Measurements from ENCODE around the gene TFDP1.

Gene TFDP1

GRCh38 chr13:113654591-113655345, 70.2 kb downstream of the TFDP1 start:
- DNase-seq (ENCODE audit: low spot score): no peak
- TF ChIP-seq, protein P1, sequence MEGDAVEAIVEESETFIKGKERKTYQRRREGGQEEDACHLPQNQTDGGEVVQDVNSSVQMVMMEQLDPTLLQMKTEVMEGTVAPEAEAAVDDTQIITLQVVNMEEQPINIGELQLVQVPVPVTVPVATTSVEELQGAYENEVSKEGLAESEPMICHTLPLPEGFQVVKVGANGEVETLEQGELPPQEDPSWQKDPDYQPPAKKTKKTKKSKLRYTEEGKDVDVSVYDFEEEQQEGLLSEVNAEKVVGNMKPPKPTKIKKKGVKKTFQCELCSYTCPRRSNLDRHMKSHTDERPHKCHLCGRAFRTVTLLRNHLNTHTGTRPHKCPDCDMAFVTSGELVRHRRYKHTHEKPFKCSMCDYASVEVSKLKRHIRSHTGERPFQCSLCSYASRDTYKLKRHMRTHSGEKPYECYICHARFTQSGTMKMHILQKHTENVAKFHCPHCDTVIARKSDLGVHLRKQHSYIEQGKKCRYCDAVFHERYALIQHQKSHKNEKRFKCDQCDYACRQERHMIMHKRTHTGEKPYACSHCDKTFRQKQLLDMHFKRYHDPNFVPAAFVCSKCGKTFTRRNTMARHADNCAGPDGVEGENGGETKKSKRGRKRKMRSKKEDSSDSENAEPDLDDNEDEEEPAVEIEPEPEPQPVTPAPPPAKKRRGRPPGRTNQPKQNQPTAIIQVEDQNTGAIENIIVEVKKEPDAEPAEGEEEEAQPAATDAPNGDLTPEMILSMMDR (IDR thresholded peaks at IDR 0.05; ENCODE audit: extremely low read depth, missing control alignments): no peak

GRCh38 chr13:113655346-113656002, 70.9 kb downstream of the TFDP1 start:
- no peak for DNase-seq (ENCODE audit: low spot score)
- TF ChIP-seq, protein P1 (IDR thresholded peaks at IDR 0.05; ENCODE audit: extremely low read depth, missing control alignments): no peak

- TF ChIP-seq, protein P1 (IDR thresholded peaks at IDR 0.05; ENCODE audit: extremely low read depth, missing control alignments): no peak
- no peak for DNase-seq (ENCODE audit: low spot score)
Observed at GRCh38 chr13:113656003-113656588, 71.5 kb downstream of the TFDP1 start.

- TF ChIP-seq, protein P1 (IDR thresholded peaks at IDR 0.05; ENCODE audit: extremely low read depth, missing control alignments): no peak
- DNase-seq (ENCODE audit: low spot score): no peak
Observed at GRCh38 chr13:113656831-113657671, 72.5 kb downstream of the TFDP1 start.

DNA sequence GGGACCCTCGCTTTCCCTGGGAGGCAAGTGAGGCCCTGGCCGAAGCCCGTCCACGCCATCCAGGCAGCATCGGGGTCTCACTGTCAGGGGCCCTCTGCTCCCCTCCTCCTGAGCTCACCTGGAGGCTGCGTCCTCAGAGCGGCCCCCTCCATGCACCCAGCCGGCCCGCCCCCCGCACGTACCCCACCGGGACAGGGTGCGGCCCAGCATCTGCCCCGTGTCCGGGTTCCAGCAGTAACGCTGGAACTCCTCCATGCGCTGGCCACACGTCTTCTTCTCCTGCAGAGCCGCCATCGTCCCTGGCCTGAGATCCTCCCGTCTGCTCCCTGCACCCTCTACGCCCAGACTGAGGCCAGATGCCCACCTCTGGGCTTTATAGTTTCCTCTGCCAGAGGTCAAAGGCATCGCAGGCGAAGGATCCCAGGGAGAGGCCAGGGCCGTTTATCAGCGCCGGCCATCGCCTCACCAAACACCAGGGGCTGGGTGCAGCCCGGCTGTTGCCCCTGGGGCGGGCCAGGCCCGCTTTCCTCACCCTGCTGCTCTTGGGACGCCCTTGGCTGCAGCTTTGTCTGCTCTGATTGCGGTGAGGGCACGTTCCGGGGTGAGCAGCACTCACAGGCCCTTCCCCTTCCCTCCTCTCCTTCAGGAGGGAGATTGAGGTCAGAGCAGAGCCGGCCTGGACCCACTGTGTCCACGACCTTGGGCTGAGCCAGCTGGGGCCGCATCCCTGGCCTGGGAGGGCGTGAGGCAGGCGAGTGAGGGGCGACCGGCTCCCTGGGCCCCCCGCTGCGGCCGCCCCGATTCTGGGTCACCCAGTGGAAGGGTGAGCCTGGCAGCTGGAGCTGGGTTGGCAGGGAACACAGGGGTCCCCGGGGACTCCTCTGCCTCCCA, 73.5 kb downstream of the TFDP1 start, which contains the start of gene ATP4B:
Gene ATP4B (minus strand): TSS at position 348 of the 891 bp plus-strand sequence. CDS start 54 bp downstream, at position 294.
- TF ChIP-seq, protein P1 (IDR thresholded peaks at IDR 0.05; ENCODE audit: extremely low read depth, missing control alignments): no peak

GRCh38 chr13:113658836-113659235, 74.3 kb downstream of the TFDP1 start:
- no peak for DNase-seq (ENCODE audit: low spot score)
- TF ChIP-seq, protein P1 (IDR thresholded peaks at IDR 0.05; ENCODE audit: extremely low read depth, missing control alignments): no peak

More for the DNA sequence above, 73.5 kb downstream of the TFDP1 start, which contains the start of gene ATP4B:
- no peak for DNase-seq (ENCODE audit: low spot score)

Measured in GM20000 (cell line).